ENCODE results near the gene LOXL1.

DNA sequence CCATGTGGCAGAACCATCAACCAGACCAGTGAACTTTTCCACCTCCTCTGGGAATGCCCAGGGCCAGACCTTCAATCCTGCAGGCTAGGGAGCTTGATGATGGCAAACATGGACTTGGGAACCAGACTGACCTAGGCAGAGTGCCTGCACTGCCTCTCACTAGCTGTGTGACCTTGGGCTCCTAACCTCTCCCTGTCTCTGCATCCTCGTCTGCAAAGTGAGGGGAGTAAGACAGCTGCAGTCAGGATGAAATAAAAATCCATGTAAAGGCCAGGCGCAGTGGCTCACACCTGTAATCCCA, 17.5 kb upstream of the LOXL1 start:
- TF ChIP-seq CTCF (IDR thresholded peaks at IDR 0.05) (no peak), POLR2A (IDR thresholded peaks at IDR 0.05) (no peak)

All from Peyer's patch (tissue), 4 donors.